ENCODE results near the gene ITGA2B. TPM values are rescaled to one million over a fixed set of nuclear protein-coding genes. Genes with fewer than 3 reads are reported as not detected.
A peak's percentile ranks its signal among the peaks of the same experiment; 100 is the strongest.

Gene ITGA2B
- total and polyA plus RNA-seq, 10 of the 15 experiments (the other 5 are each of a cell fraction or from before 2014, with no cell fraction given) = 0.04 to 0.51 (median 0.21) TPM; not detected in 1

DNA sequence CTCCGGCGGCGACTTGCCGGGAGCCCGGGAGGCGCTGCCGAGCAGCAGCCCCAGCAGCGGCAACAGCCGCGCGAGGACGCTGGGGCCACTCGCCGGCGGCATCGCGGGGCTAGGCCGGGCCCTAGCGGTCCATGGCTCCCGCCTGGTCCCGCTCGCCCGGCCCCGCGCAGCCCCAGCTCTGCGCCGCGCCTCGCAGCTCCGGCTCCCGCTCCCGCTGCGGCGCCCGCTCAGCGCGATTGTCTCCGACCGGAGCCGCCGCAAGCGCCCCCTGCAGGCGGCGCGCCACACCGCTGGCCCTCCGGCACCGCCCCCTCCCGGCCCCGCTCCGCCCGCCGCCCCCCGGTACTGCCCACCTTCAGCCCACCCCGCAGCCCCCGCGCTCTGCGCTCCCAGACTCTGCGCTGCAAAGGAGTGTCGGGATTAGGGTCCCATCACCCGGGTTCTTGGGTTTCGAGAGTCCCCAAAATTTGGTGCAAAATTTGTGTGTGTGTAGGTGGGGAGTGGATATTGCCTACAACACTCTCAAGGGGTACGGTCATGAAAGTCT lies 25.8 kb downstream of the ITGA2B start, which contains the start of gene FAM171A2 (continued):
- TF ChIP-seq, protein P1, sequence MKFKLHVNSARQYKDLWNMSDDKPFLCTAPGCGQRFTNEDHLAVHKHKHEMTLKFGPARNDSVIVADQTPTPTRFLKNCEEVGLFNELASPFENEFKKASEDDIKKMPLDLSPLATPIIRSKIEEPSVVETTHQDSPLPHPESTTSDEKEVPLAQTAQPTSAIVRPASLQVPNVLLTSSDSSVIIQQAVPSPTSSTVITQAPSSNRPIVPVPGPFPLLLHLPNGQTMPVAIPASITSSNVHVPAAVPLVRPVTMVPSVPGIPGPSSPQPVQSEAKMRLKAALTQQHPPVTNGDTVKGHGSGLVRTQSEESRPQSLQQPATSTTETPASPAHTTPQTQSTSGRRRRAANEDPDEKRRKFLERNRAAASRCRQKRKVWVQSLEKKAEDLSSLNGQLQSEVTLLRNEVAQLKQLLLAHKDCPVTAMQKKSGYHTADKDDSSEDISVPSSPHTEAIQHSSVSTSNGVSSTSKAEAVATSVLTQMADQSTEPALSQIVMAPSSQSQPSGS (IDR thresholded peaks at IDR 0.05; ENCODE audit: low read length) = no peak
- TF ChIP-seq CREM (IDR thresholded peaks at IDR 0.05; ENCODE audit: low read depth) (no peak), TCF12 (IDR thresholded peaks at IDR 0.05; ENCODE audit: low read depth, low read length) (no peak), CEBPB (IDR thresholded peaks at IDR 0.05; ENCODE audit: borderline replicate concordance in 1 of 2, low read depth in 2 of 2, low read length in 2 of 2) (no peak), YBX1 (IDR thresholded peaks at IDR 0.05) (no peak), IKZF1 (conservative IDR thresholded peaks at IDR 0.05) (peak; percentile 72), HCFC1 (IDR thresholded peaks at IDR 0.05; ENCODE audit: low read length) (no peak), RFX5 (IDR thresholded peaks at IDR 0.05; ENCODE audit: low read depth, low read length) (no peak), SMAD5 (IDR thresholded peaks at IDR 0.05; ENCODE audit: low read depth) (no peak), CREB1 (IDR thresholded peaks at IDR 0.05; ENCODE audit: low read depth) (no peak), HDGF (IDR thresholded peaks at IDR 0.05) (no peak)
- TF ChIP-seq, protein P2, sequence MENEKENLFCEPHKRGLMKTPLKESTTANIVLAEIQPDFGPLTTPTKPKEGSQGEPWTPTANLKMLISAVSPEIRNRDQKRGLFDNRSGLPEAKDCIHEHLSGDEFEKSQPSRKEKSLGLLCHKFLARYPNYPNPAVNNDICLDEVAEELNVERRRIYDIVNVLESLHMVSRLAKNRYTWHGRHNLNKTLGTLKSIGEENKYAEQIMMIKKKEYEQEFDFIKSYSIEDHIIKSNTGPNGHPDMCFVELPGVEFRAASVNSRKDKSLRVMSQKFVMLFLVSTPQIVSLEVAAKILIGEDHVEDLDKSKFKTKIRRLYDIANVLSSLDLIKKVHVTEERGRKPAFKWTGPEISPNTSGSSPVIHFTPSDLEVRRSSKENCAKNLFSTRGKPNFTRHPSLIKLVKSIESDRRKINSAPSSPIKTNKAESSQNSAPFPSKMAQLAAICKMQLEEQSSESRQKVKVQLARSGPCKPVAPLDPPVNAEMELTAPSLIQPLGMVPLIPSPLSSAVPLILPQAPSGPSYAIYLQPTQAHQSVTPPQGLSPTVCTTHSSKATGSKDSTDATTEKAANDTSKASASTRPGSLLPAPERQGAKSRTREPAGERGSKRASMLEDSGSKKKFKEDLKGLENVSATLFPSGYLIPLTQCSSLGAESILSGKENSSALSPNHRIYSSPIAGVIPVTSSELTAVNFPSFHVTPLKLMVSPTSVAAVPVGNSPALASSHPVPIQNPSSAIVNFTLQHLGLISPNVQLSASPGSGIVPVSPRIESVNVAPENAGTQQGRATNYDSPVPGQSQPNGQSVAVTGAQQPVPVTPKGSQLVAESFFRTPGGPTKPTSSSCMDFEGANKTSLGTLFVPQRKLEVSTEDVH (IDR thresholded peaks at IDR 0.05; ENCODE audit: low read depth, partially characterized antibody) = no peak
- TF ChIP-seq, protein P3, sequence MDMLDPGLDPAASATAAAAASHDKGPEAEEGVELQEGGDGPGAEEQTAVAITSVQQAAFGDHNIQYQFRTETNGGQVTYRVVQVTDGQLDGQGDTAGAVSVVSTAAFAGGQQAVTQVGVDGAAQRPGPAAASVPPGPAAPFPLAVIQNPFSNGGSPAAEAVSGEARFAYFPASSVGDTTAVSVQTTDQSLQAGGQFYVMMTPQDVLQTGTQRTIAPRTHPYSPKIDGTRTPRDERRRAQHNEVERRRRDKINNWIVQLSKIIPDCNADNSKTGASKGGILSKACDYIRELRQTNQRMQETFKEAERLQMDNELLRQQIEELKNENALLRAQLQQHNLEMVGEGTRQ (IDR thresholded peaks at IDR 0.05; ENCODE audit: borderline replicate concordance, low read depth, low read length) = no peak
- TF ChIP-seq, protein P4, sequence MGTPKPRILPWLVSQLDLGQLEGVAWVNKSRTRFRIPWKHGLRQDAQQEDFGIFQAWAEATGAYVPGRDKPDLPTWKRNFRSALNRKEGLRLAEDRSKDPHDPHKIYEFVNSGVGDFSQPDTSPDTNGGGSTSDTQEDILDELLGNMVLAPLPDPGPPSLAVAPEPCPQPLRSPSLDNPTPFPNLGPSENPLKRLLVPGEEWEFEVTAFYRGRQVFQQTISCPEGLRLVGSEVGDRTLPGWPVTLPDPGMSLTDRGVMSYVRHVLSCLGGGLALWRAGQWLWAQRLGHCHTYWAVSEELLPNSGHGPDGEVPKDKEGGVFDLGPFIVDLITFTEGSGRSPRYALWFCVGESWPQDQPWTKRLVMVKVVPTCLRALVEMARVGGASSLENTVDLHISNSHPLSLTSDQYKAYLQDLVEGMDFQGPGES (IDR thresholded peaks at IDR 0.05) = no peak
- TF ChIP-seq, protein P5, sequence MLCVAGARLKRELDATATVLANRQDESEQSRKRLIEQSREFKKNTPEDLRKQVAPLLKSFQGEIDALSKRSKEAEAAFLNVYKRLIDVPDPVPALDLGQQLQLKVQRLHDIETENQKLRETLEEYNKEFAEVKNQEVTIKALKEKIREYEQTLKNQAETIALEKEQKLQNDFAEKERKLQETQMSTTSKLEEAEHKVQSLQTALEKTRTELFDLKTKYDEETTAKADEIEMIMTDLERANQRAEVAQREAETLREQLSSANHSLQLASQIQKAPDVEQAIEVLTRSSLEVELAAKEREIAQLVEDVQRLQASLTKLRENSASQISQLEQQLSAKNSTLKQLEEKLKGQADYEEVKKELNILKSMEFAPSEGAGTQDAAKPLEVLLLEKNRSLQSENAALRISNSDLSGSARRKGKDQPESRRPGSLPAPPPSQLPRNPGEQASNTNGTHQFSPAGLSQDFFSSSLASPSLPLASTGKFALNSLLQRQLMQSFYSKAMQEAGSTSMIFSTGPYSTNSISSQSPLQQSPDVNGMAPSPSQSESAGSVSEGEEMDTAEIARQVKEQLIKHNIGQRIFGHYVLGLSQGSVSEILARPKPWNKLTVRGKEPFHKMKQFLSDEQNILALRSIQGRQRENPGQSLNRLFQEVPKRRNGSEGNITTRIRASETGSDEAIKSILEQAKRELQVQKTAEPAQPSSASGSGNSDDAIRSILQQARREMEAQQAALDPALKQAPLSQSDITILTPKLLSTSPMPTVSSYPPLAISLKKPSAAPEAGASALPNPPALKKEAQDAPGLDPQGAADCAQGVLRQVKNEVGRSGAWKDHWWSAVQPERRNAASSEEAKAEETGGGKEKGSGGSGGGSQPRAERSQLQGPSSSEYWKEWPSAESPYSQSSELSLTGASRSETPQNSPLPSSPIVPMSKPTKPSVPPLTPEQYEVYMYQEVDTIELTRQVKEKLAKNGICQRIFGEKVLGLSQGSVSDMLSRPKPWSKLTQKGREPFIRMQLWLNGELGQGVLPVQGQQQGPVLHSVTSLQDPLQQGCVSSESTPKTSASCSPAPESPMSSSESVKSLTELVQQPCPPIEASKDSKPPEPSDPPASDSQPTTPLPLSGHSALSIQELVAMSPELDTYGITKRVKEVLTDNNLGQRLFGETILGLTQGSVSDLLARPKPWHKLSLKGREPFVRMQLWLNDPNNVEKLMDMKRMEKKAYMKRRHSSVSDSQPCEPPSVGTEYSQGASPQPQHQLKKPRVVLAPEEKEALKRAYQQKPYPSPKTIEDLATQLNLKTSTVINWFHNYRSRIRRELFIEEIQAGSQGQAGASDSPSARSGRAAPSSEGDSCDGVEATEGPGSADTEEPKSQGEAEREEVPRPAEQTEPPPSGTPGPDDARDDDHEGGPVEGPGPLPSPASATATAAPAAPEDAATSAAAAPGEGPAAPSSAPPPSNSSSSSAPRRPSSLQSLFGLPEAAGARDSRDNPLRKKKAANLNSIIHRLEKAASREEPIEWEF (IDR thresholded peaks at IDR 0.05; ENCODE audit: insufficient replicate concordance, low read depth, low read length) = no peak

All from GM12878 (cell line).